ENCODE results near the gene CLTB. TPM values are rescaled to one million over a fixed set of nuclear protein-coding genes. Genes with fewer than 3 reads are reported as not detected.
A peak's percentile ranks its signal among the peaks of the same experiment; 100 is the strongest.

Gene CLTB
- 100 to 1,000 TPM; 167 to 272 (median 265) TPM for total RNA-seq

- Histone ChIP-seq H3K9me3 (no peaks in the 10 kb centered on the region), H3K27ac (peak within 1 kb of the TSS; percentile 93 to 97 (median 94)), H3K36me3 (no peaks in the 10 kb centered on the region), H3K4me1 (peaks cover 8 to 51% (median 40%) of the 10 kb centered on the region in 4 donors), H3K4me3 (peak within 1 kb of the TSS; percentile 80 to 98 (median 88)), H3K27me3 (no peaks in the 10 kb centered on the region)
- WGBS, 2 donors (ENCODE audit: low coverage in 1 of 2): 2 to 71% methylated on average over 1 to 74 of the region's 107 CpGs
- intact Hi-C loops (cut with DNase I; ENCODE audit: low total_unique reads) (no loop called here), in situ Hi-C loops (cut with MboI; ENCODE audit: low pct_ligation_motif_present in 1 of 4, low pct_unique_long_range_greater_than_20kb in 1 of 4, low sequenced_read_pairs in 3 of 4) (loop anchor here in 2 of 4 donors (10.0 to 25.0 kb wide), 2 partner anchors 159 to 171 kb away; no protein-coding TSS in a partner anchor)
- DNase-seq: peak; percentile 95
- TF ChIP-seq EP300 (IDR thresholded peaks at IDR 0.05; ENCODE audit: low read depth): no peak
- TF ChIP-seq POLR2A (IDR thresholded peaks at IDR 0.05): peak; percentile 42
- TF ChIP-seq POLR2AphosphoS5 (IDR thresholded peaks at IDR 0.05): peak; percentile 73 to 96 (median 95)
- peak; percentile 41 to 78 (median 61) for TF ChIP-seq CTCF (IDR thresholded peaks at IDR 0.05)
These were observed at the start of gene CLTB for GRCh38 chr5:176415952-176416924. TSS of gene CLTB (minus strand) at chr5:176416539. CDS start at chr5:176416363, 176 bp downstream.

GRCh38 chr5:176463113-176463764 lies 46.9 kb upstream of the CLTB start:
- Histone ChIP-seq H3K27me3 (no peaks in the 10 kb centered on the region), H3K36me3 (no peaks in the 10 kb centered on the region), H3K4me3 (no peak overlapping the region), H3K9me3 (no peaks in the 10 kb centered on the region), H3K4me1 (peaks cover 0 to 17% (median 4%) of the 10 kb centered on the region in 4 donors), H3K27ac (no peak overlapping the region)
- intact Hi-C loops (cut with DNase I; ENCODE audit: low total_unique reads) (no loop called here), in situ Hi-C loops (cut with MboI; ENCODE audit: low pct_ligation_motif_present in 1 of 4, low pct_unique_long_range_greater_than_20kb in 1 of 4, low sequenced_read_pairs in 3 of 4) (no loop called here)
- TF ChIP-seq EP300 (IDR thresholded peaks at IDR 0.05; ENCODE audit: low read depth): no peak
- no peak for DNase-seq
- 95 to 97% methylated on average over 7 of the region's 7 CpGs for WGBS, 2 donors (ENCODE audit: low coverage in 1 of 2)

- in situ Hi-C loops (cut with MboI; ENCODE audit: low pct_ligation_motif_present in 1 of 4, low pct_unique_long_range_greater_than_20kb in 1 of 4, low sequenced_read_pairs in 3 of 4): no loop called here
- no peaks in the 10 kb centered on the region for H3K36me3 ChIP-seq
- intact Hi-C loops (cut with DNase I; ENCODE audit: low total_unique reads): no loop called here
- WGBS, 2 donors (ENCODE audit: low coverage in 1 of 2): 89 to 93% methylated on average over 2 of the region's 2 CpGs
- H3K4me3 ChIP-seq: no peak overlapping the region
- H3K27ac ChIP-seq: no peak overlapping the region
- no peak for DNase-seq
- no peak for TF ChIP-seq POLR2A (IDR thresholded peaks at IDR 0.05)
- no peak for TF ChIP-seq POLR2AphosphoS5 (IDR thresholded peaks at IDR 0.05)
- TF ChIP-seq EP300 (IDR thresholded peaks at IDR 0.05; ENCODE audit: low read depth): no peak
- TF ChIP-seq CTCF (IDR thresholded peaks at IDR 0.05): no peak
- H3K27me3 ChIP-seq: no peaks in the 10 kb centered on the region
- H3K9me3 ChIP-seq: no peaks in the 10 kb centered on the region
- peaks cover 0 to 7% (median 0%) of the 10 kb centered on the region in 4 donors for H3K4me1 ChIP-seq
These were observed 45.0 kb upstream of the CLTB start for GRCh38 chr5:176461349-176461748.

- no peak for DNase-seq
- 97 to 100% methylated on average over 1 to 3 of the region's 3 CpGs for WGBS, 2 donors (ENCODE audit: low coverage in 1 of 2)
- H3K27ac ChIP-seq: no peak overlapping the region
- H3K4me3 ChIP-seq: no peak overlapping the region
- no peaks in the 10 kb centered on the region for H3K4me1 ChIP-seq
- H3K36me3 ChIP-seq: no peaks in the 10 kb centered on the region
- no peak for TF ChIP-seq POLR2AphosphoS5 (IDR thresholded peaks at IDR 0.05)
- in situ Hi-C loops (cut with MboI; ENCODE audit: low pct_ligation_motif_present in 1 of 4, low pct_unique_long_range_greater_than_20kb in 1 of 4, low sequenced_read_pairs in 3 of 4): no loop called here
- intact Hi-C loops (cut with DNase I; ENCODE audit: low total_unique reads): no loop called here
- H3K27me3 ChIP-seq: no peaks in the 10 kb centered on the region
- no peaks in the 10 kb centered on the region for H3K9me3 ChIP-seq
These were observed 42.7 kb upstream of the CLTB start for GRCh38 chr5:176458904-176459561.
